CD4-positive, alpha-beta T cell treated with Interleukin-2 at 100 ng/mL for 4 hours (primary cell): Measurements from ENCODE around the gene RASL10A.

ENCODE experiments used
- DNase-seq: peaks from one replicate; pipeline ENCODE4 v3.0.0-alpha.2; 2020; ENCODE audit warnings: low spot score

RASL10A gene

DNA sequence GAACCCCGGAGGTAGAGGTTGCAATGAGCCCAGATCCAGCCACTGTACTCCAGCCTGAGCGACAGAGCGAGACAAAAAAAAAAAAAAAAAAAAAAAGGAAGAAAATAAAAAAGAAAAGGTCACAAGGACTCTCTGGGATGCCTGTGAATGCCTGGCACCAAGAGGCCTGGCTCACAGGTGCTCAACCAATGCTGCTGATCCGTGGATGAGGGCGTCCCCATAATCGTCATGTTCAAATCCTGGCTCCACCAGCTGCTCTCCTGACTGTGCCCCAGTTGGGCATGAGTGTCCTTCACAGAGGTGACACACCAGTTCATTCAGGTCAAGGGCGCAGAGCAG is 9.7 kb downstream of the RASL10A start:
- no peak for DNase-seq

DNA sequence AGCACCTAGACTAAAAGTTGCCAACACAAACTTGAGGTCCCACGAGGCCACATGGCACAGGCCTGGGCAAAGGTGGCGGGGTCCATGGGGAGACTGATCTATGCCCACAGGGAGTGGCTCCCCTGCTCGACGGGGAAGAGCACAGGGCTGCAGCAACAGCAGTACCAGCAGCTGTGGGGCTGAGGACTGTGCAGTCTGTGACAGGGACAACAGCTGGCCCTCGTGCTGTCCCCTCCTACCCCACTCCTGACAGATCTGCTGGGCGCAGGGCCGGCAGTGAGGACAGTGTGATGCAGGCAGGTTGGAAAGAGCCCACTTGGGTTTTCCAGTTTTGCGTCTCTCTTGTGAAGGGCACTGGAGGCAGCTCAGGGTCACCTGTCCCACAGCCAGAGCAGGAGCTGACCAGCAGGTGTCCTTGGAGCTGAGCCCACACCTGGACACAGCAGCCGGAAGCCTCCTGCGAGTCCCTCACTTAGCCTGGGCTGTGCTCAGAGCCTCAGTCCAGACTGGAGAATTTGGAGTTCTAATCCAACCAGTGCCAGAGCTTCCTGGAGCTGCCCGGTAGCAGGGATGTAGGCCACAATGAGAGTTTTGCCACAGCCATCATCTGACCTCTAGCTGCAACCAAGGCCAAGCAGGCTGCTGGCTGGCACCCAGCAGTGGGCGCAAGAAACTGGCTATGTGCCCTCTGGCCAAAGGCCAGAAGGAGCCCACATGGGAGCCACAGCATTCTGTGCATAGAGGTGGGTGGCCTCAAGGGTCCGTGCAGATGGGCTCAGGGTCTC is 12.6 kb downstream of the RASL10A start:
- no peak for DNase-seq

DNA sequence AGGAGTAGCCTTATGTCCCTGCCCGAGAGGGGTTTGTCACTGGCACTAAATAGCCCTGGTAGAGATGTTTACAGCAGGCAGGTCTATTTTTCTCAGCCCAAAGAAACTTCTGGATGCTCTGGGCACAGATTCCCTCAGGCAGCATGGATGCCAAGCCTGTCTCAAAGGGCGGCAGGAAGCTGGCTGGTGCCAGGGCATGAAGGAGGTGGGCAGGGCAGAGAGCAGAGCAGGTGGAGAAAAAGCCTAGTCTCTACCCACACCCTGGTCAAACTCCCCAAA is 13.2 kb downstream of the RASL10A start:
- DNase-seq, result no peak

DNA sequence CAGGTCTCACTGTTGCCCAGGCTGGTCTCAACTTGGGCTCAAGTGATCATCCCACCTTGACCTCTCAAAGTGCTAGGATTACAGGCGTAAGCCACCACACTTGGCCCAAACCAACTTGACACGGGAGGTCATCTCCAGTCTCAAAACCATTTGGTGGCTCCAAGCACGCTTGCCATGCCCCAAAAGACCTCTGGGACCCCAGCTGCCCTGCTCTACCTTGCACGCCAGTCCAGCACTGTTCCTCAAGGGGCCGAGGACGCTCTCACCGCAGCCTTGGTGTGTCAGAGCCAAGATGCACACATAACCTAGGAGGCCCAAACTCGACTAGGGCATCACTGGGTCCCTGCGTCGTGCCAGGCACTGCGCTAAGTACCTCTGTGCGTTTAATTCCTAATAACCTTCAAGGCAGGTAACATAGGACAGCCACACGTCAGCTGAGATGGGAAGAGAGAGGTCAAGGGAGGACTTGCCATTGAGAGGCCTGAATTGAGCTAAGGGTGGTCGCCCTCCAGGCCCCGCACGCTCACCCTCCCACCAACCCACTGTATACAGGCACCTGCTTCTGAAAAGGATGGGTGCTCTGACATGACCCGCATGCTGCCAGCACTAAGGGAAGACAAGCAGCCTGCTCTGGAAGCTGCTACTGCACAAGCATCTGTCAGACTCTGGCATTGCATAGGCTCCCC is 13.6 kb downstream of the RASL10A start:
- no peak for DNase-seq

DNA sequence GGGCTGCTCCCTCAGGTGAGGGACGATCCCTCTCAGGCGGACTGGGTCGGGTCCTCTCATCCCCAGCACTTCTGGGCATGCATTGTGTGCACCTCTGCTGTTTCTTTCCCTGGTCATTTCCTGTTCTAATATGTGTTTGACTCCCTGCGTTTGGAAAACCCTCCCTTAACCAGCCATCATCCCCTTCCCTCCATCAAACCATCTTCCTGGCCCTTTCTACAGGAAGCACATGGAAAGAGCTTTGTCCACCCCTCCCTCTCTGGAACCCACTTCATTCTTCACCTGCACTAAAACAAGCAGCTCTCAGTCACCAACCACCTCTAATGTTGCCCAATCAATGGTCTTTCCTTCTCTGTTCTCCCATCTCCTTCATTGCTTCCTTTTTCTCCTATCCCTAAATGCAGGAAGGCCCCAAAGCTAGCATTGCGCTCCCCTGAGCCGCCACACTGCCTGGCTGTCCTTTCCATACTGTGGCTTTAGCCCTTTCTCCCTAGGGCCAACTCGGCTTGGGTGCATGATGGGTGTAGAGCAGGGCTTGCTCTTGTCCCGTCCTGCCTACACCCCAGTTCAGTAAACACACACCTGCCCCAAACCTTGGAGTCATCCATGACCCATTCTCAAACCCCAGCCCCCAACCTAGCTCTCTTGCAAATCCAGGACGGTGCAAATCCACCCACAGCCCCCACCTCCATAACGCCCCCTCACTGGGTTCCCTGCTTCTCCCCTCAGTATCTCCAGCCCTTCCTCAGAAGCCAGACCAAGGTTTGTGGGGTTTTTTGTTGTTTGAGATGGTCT is 14.5 kb downstream of the RASL10A start:
- DNase-seq, result no peak

DNA sequence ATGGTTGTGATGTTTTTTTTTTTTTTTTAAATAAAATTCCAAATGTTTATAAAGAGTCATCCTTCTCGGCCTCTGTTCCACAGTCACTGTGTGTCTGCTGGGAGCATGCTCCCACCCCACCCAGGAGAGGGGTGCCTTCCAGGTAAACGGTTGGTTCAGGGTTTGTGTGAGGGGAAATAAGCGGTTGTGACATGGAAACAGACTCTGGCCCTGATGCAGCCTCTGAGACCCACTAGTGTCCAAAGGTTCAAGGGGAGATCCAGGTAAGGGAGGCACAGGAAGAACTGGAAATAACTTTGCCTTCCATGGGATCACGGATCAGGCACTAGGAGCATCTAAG is 15.1 kb downstream of the RASL10A start:
- DNase-seq, result no peak

DNA sequence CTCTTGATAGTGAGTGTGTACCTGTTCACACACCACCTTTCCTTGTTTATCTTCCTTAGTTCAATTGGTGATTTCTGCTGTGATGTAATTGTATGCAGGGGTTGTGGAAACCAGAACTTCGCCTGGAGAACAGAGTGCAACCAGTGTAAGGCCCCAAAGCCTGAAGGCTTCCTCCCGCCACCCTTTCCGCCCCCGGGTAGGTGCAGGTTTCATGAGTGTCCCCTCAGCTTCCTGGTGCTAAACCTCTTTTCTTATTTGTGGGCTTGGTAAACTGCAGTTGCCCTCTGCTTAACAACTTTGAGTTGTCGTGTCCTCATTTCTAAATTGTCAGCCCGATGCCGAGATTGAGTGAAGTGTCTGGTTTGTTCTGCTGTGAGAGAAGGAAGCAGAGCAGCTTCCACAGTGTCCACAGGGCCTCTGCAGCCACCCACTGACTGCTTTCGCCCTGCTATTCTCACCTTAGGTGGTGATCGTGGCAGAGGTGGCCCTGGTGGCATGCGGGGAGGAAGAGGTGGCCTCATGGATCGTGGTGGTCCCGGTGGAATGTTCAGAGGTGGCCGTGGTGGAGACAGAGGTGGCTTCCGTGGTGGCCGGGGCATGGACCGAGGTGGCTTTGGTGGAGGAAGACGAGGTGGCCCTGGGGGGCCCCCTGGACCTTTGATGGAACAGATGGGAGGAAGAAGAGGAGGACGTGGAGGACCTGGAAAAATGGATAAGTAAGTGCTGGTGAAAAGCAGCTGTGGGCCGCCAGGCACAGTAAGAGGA is 16.2 kb downstream of the RASL10A start:
- DNase-seq, result no peak

DNA sequence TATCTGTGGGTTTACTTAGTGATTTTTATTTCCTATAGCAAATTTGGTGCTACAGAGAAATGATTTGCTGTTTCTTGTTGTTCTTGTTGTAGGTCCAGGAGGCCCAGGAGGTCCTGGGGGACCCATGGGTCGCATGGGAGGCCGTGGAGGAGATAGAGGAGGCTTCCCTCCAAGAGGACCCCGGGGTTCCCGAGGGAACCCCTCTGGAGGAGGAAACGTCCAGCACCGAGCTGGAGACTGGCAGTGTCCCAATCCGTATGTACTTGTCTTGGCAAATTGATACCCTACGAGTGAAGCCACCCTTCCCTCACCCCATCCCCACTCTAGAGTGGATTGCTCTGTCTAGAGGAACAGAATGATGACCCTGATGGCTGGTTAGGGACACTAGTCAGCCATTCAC is 16.9 kb downstream of the RASL10A start:
- no peak for DNase-seq

DNA sequence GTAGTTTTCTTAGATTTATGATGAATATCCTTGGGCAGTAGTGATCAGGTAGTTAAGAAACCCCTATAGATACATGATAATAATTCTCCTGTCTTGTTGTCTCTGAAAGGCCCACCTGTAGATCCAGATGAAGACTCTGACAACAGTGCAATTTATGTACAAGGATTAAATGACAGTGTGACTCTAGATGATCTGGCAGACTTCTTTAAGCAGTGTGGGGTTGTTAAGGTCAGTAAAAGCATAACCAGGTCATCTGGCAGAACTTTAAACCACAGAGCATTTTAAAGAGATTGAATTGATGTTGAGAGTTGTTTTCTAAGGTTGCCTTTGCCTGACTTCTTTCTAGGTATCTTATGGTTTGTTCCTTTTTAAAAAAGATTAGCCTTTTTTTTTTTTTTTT is 23.1 kb downstream of the RASL10A start:
- DNase-seq, result no peak

DNA sequence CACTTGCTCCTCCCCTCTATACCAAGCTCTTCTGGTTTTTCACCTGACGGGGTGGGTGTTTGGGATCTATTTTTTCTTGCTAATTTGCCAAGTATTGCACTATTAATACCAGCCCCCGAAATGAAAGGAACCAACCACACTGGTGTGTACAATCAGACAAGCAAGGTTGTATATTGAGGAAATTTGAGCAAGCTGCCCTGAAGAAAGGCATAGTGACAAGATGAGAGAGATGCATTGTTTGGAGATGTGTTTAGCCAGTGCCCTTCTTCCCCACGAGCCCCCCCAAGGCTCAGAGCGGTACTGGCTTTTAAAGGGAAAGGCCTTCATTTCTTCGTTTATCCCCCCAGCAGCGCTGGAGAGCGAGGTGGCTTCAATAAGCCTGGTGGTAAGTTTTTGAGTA is 24.3 kb downstream of the RASL10A start:
- DNase-seq, result no peak

DNA sequence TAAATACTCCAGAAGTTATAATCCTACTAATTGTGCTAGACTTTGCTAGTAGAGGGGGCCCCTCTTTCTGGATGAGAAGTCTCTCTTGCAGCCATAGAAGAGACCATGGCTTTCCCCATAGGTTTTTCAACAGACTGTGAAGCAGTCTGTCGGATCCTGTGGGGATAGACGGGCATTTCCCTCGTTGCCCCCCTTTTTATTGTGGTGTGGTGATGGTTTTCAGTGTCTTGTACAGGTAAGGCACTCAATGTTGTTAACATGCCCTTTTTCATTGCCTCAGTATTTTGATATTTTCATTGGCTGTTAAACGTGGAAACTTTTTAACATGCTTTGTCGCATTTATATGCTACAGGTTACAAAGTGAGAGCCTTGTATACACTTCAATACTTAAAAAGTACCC is 25.4 kb downstream of the RASL10A start:
- DNase-seq, result no peak

DNA sequence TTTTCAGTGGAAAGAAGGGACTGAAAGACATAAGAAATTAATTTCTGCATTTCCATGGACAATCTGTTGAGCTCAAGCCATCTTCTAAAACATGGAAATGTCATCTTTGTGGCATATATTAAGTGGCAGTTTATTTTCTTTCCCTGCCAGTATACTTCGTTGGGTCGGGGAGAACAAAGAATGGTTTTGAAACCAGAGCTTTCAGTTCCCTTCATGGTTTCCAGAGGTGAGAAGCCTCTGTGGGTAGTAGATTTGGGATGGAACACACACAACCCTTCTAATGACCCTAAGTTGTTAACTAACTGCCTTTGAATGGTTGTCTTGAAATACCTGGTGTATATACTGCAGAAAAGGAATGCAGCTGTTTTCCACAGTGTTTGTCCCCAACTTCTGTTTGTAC is 26.7 kb downstream of the RASL10A start:
- no peak for DNase-seq

DNA sequence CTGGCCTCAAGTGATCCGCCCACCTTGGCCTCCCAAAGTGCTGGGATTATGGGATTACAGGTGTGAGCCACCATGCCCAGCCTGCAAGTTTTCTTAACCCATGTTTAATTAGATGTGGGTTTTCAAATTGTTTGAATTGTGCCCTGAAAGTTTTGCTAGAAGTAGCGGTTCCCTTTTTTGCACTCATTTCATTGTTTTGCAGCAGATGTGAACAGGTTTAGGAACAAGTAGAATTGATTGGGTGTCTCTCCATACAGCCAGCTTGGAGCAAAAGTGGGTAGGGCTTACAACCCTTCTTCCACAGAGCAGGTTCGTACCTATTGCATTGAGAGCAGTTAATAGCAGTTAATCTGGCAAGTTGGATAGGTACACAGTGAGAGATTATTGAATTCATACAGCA is 31.3 kb downstream of the RASL10A start:
- no peak for DNase-seq

DNA sequence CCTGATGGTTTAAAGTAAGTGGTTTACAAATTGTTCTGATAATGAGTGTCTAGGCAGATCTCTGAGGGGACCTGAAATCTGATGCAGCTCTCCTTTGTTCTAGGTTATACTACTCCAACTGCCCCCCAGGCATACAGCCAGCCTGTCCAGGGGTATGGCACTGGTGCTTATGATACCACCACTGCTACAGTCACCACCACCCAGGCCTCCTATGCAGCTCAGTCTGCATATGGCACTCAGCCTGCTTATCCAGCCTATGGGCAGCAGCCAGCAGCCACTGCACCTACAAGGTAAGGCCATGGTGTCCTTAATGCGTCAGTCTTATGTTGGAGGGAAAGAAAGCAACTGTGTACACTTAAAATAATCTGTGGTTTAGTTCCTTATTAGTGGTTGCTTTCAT is 37.6 kb downstream of the RASL10A start:
- no peak for DNase-seq

DNA sequence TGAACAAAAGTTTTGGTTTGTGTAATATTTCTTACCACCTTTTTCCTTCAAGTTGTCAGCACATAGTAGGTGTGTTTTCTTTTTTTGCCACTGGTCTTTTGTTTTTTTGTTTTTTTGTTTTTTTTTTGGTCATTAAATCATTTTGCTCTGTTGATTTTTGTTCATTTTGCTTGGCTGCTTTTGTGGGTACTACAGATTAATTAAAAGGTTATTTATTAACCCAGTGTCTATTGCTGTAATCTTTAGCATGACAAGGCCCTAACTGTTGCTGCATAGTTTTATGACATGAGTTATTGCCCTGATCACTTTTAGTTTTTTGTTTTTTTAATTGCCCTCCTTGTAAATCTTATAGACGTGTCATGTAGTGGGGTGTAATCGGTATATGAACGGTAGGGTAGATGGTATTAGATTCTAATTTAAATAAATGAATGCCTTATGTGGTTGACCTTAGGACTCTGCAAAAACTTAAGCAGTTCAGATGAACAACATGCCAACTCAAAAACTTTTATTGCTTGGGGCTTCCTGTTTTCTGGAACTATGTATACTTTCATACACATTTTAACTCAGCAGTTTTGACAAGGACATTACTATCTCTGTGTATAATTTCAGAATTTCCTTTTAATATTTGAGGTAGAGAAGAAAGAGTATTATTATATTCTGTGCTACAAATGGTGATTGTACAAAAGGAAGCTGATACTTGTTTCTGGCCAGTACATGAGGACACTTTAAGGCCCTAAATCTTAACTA is 39.5 kb downstream of the RASL10A start:
- no peak for DNase-seq

DNA sequence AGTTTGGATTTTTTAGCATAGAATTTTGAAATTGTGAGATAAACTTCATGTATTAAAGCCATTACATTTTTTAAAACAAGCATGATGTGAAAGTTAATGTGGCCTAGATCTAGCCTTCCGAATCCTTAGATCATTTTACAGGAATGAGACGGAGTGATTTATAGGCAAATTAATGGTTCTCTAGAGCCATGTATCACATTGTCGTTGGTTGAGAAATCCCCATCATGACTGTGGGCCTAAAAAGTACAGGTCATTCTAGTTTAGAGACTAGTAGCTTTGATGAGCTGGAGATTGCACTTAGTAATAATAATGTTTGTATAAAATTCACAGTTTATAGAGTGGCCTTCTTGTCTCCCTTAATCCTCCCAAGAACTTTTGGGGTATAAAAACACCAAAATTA is 40.3 kb downstream of the RASL10A start:
- DNase-seq, result no peak

DNA sequence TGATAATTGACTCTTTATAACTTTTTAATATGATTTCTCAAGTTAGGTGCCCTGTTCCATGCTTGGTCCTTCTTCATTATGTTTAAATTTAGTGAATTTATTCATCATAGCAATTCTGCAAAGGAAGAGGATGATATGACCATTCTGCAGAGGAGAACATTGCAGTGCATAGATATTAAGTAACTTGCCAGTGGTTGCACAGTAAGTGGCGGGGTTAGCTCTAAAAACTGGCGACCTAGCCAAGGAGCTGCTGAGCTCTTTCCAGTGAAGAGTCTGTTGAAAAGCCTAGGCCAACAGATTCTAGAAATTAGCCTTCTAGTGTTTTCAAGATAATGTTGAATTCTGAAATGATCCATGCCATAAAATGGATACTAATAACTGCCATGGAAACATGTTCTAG is 42.9 kb downstream of the RASL10A start:
- no peak for DNase-seq

DNA sequence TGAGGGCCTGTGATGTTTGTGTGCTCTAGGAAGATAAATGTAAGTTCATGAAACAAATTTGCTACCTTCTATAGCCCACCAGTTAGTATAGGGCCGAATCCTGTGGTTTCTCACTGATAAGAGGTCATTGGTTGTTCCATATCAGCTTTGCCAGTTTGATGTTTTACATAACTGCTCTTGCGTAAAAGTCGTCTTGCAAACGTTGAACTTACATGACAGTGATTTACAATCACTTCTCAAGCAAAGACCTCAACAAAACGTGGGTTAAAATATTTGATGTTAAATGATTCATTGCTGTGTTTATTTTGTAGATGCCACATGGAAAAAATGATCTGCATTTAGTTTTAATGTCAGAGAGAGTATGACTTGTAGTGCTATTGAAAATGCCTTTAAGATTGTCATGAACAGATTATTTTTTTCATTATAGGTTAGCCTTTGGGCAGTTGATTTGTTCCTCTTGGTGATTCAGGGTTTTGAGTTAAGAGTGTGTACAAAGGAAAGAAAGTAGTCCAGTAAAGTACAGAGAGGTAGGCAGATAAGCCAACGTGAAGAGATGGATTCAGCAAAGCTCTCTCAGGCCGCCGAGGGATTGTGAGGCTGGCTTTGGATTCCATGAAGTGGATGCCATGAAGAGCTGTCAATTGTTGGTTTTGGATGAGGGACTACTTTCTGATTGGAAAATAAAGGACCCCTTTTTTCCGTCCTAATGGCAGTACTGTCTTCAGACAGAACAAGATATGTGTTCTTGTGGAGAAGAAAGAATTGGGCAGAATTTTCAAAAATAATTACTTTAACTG is 44.8 kb downstream of the RASL10A start:
- DNase-seq, result no peak

DNA sequence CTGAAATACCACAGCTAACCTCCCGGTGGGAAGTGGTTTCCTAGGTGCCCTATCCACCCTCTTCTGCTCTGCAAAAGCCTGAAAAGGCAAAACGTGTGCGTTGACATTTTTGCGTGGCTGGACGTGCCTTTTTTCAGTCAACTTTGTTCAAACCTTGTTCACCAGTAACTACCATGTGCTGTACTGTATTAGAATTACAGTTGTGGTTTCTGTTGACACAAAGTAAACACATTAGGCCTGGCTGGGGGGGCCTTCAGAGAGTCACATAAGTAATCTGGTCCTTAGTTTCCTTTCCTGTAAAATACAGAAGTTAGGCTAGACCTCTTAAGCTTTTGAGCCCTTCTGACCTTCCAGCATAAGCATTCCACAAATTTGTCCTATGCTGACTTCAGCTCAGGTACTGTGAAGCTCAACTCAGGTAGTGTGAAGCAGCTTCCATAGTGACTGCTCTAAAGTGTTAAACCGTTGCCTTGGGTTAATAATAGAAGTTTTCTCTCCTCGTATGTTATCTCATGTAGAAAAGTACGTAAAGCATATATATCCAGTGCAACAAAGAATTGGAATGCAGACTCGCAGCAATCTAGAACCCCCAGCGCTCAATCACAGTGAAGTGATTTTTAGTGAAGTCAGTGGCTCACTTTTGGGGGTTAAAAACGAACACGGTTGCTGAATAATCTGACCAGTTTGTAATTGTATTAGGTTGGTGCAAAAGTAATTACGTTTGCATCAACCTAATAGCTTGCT is 45.6 kb downstream of the RASL10A start:
- no peak for DNase-seq

DNA sequence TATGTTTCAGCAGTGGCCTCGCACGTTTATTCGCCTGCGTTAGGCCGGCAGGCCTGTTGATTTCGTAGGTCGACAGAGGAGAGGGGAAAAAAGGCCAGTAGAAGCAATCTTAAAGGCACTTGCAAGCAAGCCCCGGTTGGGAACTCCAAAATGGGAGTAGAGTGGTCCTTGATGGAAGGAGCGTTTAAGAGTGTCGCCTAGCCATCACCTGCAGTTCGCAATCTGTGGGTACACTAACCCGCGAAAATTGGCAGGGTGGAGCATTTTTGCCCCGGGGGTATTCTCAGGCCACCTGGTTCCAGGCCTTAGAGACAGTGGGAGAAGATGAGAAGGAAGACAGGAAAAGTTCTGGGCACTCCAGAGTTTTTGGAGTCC is 46.3 kb downstream of the RASL10A start:
- DNase-seq, result no peak
